CD4-positive, CD25-positive, alpha-beta regulatory T cell (primary cell): Measurements from ENCODE around the gene KIF24. TPM values are rescaled to one million over a fixed set of nuclear protein-coding genes. Genes with fewer than 3 reads are reported as not detected.
A peak's percentile ranks its signal among the peaks of the same experiment; 100 is the strongest.
"Not testable (repeated sequence)": the region's sequence is repeated elsewhere in the genome, so short reads cannot be mapped to it uniquely, and the experiment has no call there.

ENCODE experiments used
- ATAC-seq, 2 donors: fragments of 150-1000 bp; cut with Tn5 transposase; one replicate each; pipeline ENCODE4 v1.10.0; 2021; ENCODE audit warnings: low read depth in 2 of 2, moderate number of reproducible peaks in 2 of 2, moderate library complexity in 1 of 2
- DNase-seq, 3 donors: peaks; one replicate each; pipeline versions ENCODE4 v3.0.0 to v3.0.0-alpha.2; 2012 to 2022; ENCODE audit warnings: mixed read lengths in 1 of 3
- H3K27ac ChIP-seq: one replicate; pipeline ENCODE4 v1.7.0; 2013; ENCODE audit warnings: mild to moderate bottlenecking, low read length; ENCODE audit not compliant: insufficient read depth, poor library complexity, severe bottlenecking
- H3K27me3 ChIP-seq: one replicate; pipeline ENCODE4 v1.7.0; 2013; ENCODE audit warnings: low read length; ENCODE audit not compliant: control insufficient read depth, insufficient read depth
- H3K36me3 ChIP-seq: one replicate; pipeline ENCODE4 v1.7.0; 2013; ENCODE audit warnings: mild to moderate bottlenecking, low read length, moderate library complexity; ENCODE audit not compliant: control insufficient read depth, insufficient read depth
- H3K4me1 ChIP-seq: 2 replicates; pipeline ENCODE4 v1.7.0; 2013; ENCODE audit warnings: mild to moderate bottlenecking, low read length; ENCODE audit not compliant: insufficient read depth, control insufficient read depth, poor library complexity, severe bottlenecking
- H3K4me3 ChIP-seq: one replicate; pipeline ENCODE4 v1.7.0; 2013; ENCODE audit warnings: low read depth, mild to moderate bottlenecking, low read length, moderate library complexity
- H3K9me3 ChIP-seq, 2 experiments: 1 replicate in 1 of 2; 2 replicates in 1 of 2; pipeline ENCODE4 v1.7.0; 2013; ENCODE audit warnings: low read length in 2 of 2, mild to moderate bottlenecking in 1 of 2, moderate library complexity in 1 of 2; ENCODE audit not compliant: control insufficient read depth in 2 of 2
- H3K27ac Mint-ChIP-seq, 3 donors: one replicate each; pipeline ENCODE4 v1.8.0; 2020 to 2022; ENCODE audit warnings: mild to moderate bottlenecking in 3 of 3, mixed read lengths in 3 of 3, moderate library complexity in 2 of 3
- H3K27me3 Mint-ChIP-seq: one replicate; pipeline ENCODE4 v1.8.0; 2022; ENCODE audit warnings: mild to moderate bottlenecking, mixed read lengths
- H3K36me3 Mint-ChIP-seq: one replicate; pipeline ENCODE4 v1.8.0; 2020; ENCODE audit warnings: mixed read lengths
- H3K4me1 Mint-ChIP-seq, 4 donors: one replicate each; pipeline ENCODE4 v1.8.0; 2020 to 2022; ENCODE audit warnings: mixed read lengths in 4 of 4, mild to moderate bottlenecking in 1 of 4
- H3K4me3 Mint-ChIP-seq, 4 donors: one replicate each; pipeline ENCODE4 v1.8.0; 2020 to 2022; ENCODE audit warnings: mild to moderate bottlenecking in 4 of 4, mixed read lengths in 4 of 4, moderate library complexity in 3 of 4
- H3K9me3 Mint-ChIP-seq, 7 donors: one replicate each; pipeline ENCODE4 v1.8.0; 2020 to 2022; ENCODE audit warnings: mixed read lengths in 7 of 7, mild to moderate bottlenecking in 3 of 7, moderate library complexity in 2 of 7
- polyA plus RNA-seq, 4 donors: library from polyadenylated mRNA; unstranded; fragments of 300-500 nt; fragmentation: Illumina TruSeq; gene quantifications; one replicate each; pipeline ENCODE4 v1.2.3, GENCODE V29; 2021
- total RNA-seq: library from RNA; stranded (reverse); gene quantifications from one replicate; pipeline ENCODE4 v1.2.3, GENCODE V29; 2022

KIF24 gene
- total and polyA plus RNA-seq, 5 donors from 2014 or later: 0.21 to 0.25 TPM; not detected in 3

DNA sequence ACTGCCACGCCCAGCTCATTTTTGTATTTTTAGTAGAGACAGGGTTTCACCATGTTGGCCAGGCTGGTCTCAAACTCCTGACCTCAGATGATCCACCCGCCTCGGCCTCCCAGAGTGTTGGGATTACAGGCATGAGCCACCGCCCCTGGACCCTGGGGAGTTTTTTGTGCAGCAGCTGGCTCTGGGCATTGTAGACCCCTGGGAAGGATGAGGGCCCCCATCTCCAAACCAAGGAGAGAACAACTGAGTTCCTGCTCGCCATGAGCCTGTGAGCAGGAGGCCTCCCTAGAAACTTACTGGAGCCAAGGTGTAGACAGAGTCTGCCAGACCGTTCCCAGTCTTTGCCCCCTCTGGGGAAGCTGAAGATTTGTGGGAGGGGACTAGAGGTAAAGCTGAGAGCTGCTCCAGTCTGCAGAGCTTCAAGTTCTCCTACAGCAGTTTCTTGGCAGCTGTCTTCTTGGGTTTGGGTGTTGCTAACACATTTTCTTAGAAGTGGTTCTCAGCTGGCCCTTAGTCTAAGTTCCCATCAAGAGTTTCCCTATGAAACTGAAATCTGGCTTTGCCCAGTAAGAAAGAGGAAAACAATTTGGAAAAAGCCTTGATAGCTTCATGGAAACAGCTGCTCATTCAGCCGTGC, 12.7 kb upstream of the KIF24 start:
- Mint-ChIP-seq H3K9me3 (no peaks in the 10 kb centered on the region), H3K36me3 (peaks cover 19% of the 10 kb centered on the region)
- H3K36me3 ChIP-seq: peaks cover 46% of the 10 kb centered on the region

DNA sequence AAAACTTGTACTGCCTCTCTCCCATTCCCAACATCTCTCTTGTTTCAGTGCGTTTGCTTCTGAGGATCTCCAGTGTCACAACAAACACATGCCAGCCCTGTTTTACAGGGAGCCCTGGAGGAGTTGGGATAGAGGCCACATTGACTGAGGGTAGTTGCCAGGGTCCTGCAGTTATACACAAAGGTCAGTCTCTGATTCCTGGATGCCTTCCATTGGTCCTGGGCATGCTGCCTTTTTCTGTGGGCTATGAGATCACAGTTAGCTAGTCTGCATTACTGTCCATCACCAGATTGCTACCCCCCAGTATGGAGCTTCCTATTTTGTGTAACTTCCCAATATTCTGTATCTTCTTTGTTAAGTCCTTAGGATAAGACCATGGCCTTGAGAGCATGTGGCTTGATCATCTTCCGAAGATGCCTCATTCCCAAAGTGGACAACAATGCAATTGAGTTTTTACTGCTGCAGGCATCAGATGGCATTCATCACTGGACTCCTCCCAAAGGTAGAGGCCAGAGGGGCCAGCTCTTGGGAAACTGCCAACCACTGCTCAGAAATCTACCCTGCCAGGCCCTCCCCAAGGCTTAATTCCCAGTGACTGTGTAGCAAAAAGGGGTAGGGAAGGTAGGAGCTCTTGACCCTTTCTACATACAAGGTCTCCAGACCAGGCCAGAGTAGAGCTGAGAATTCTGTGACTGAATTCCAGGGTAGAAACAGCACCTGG, 9.8 kb upstream of the KIF24 start:
- Histone ChIP-seq H3K27me3 (no peaks in the 10 kb centered on the region), H3K4me1 (no peaks in the 10 kb centered on the region), H3K36me3 (peaks cover 48% of the 10 kb centered on the region), H3K27ac (no peak overlapping the region), H3K4me3 (no peak overlapping the region), H3K9me3 (no peaks in the 10 kb centered on the region)
- H3K4me1 Mint-ChIP-seq: peaks cover 0 to 11% (median 3%) of the 10 kb centered on the region in 4 donors
- ATAC-seq: no peak
- no peak overlapping the region for H3K4me3 Mint-ChIP-seq
- H3K27me3 Mint-ChIP-seq: no peaks in the 10 kb centered on the region
- peaks cover 13% of the 10 kb centered on the region for H3K36me3 Mint-ChIP-seq
- DNase-seq: no peak
- H3K27ac Mint-ChIP-seq: no peak overlapping the region
- H3K9me3 Mint-ChIP-seq: no peaks in the 10 kb centered on the region

More for the DNA sequence above, 12.7 kb upstream of the KIF24 start:
- no peaks in the 10 kb centered on the region for H3K4me1 ChIP-seq
- H3K4me3 Mint-ChIP-seq: no peak overlapping the region
- H3K9me3 ChIP-seq: no peaks in the 10 kb centered on the region
- H3K4me3 ChIP-seq: no peak overlapping the region
- no peaks in the 10 kb centered on the region for H3K27me3 ChIP-seq
- peaks cover 0 to 2% (median 0%) of the 10 kb centered on the region in 4 donors for H3K4me1 Mint-ChIP-seq
- H3K27me3 Mint-ChIP-seq: no peaks in the 10 kb centered on the region
- DNase-seq (no peak), ATAC-seq (no peak)
- no peak overlapping the region for H3K27ac ChIP-seq
- H3K27ac Mint-ChIP-seq: no peak overlapping the region

DNA sequence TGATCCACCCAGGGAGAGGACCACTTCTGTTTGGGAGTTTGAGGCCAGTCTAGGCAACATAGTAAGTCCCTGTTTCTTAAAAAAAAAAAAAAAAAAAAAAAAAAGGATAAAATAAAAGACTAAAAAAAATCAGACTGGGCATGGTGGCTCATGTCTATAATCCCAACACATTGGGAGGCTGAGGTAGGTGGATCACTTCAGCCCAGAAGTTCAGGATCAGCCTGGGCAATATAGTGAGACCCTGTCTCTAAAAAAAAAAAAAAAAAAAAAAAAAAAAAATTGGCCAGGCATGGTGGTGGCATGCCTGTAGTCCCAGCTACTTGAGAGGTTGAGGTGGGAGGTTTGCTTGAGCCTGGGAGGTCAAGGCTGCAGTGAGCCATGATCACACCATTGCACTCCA, 9.0 kb upstream of the KIF24 start:
- H3K4me1 ChIP-seq, H3K9me3 Mint-ChIP-seq, H3K27me3 Mint-ChIP-seq, H3K27me3 ChIP-seq, H3K9me3 ChIP-seq, ATAC-seq, H3K4me3 Mint-ChIP-seq, H3K27ac Mint-ChIP-seq, DNase-seq, H3K4me3 ChIP-seq, H3K27ac ChIP-seq: not testable (repeated sequence)
- Mint-ChIP-seq H3K36me3 (peaks cover 13% of the 10 kb centered on the region), H3K4me1 (peaks cover 0 to 11% (median 3%) of the 10 kb centered on the region in 4 donors)
- H3K36me3 ChIP-seq: peaks cover 41% of the 10 kb centered on the region

DNA sequence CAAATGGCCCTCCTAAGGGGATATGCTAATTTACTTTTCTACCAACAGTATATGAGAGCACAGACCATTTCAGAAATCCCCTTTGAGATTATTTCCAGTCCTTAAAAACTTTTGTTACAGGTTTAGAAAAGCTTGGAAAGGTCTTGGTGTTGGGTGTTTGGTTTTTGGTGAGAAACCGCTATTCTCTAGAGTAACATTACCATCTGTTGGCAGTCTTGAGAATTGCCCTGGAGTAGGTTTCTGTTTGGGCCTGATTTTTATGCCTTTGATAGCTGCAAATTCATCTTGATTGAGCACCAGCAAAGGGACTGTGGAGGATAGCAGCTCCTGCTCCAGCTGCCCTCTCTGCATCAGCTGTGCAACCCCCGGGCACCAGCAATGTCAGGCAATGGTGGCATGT, 8.3 kb upstream of the KIF24 start:
- DNase-seq (peak in 1 of 3 donors; percentile 13), ATAC-seq (no peak)
- Histone ChIP-seq H3K36me3 (peaks cover 36% of the 10 kb centered on the region), H3K27ac (no peak overlapping the region), H3K4me1 (no peaks in the 10 kb centered on the region), H3K4me3 (no peak overlapping the region), H3K9me3 (no peaks in the 10 kb centered on the region), H3K27me3 (no peaks in the 10 kb centered on the region)
- Mint-ChIP-seq H3K27ac (no peak overlapping the region), H3K36me3 (peaks cover 13% of the 10 kb centered on the region), H3K4me3 (no peak overlapping the region), H3K27me3 (no peaks in the 10 kb centered on the region), H3K4me1 (peaks cover 0 to 11% (median 4%) of the 10 kb centered on the region in 4 donors), H3K9me3 (no peaks in the 10 kb centered on the region)

DNA sequence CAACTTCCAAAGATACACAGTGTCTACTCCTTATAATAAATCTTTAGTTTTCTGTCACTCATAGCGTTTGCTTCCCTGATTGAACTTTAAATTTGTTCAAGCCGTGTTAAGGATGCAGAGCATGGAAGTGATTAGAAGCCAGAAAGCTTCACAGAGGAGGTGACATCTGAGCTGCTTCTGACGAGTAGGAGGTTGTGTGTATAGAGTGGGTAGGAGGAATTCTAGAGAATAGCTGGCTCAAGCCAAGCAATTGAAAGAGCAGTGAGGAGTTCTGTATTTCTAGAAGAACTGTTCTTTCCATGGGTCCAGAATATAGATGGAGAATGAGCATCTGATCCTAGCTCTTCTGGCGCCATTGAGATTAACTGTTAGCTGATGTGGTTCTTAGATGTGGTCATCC, 6.3 kb upstream of the KIF24 start:
- Mint-ChIP-seq H3K9me3 (no peaks in the 10 kb centered on the region), H3K4me1 (peaks cover 8 to 21% (median 9%) of the 10 kb centered on the region in 4 donors), H3K4me3 (no peak overlapping the region), H3K27me3 (no peaks in the 10 kb centered on the region), H3K36me3 (peaks cover 5% of the 10 kb centered on the region), H3K27ac (peak overlapping the region in 1 of 3 donors; percentile 11)
- Histone ChIP-seq H3K4me3 (no peak overlapping the region), H3K9me3 (no peaks in the 10 kb centered on the region), H3K27ac (no peak overlapping the region), H3K27me3 (no peaks in the 10 kb centered on the region), H3K4me1 (peaks cover 1% of the 10 kb centered on the region), H3K36me3 (peaks cover 20% of the 10 kb centered on the region)
- ATAC-seq (no peak), DNase-seq (no peak)

DNA sequence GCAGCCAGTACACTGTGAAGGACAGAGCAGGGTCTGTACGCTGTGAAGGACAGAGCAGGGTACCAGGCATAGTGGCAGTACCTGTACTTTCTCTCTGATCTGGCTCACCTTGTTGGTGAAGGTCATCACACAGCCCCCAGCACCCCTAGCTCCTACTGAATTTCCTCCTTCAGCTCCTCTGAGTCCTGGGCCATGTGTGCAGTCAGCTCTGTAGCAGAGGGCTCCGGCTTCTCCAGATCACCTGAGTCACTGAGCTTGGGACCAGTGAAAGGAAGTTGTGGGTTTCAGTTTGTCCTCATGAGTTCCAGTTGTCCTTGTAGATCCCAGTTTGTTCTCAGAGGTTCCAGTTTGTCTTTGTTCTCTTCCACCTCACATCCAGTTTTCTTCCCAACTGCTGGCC, 5.8 kb upstream of the KIF24 start:
- Histone ChIP-seq H3K4me3 (no peak overlapping the region), H3K36me3 (peaks cover 17% of the 10 kb centered on the region), H3K4me1 (peaks cover 6% of the 10 kb centered on the region), H3K9me3 (no peaks in the 10 kb centered on the region), H3K27me3 (no peaks in the 10 kb centered on the region), H3K27ac (no peak overlapping the region)
- no peaks in the 10 kb centered on the region for H3K27me3 Mint-ChIP-seq
- H3K27ac Mint-ChIP-seq: no peak overlapping the region
- ATAC-seq: peak in 1 of 2 donors; percentile 18
- no peaks in the 10 kb centered on the region for H3K9me3 Mint-ChIP-seq
- H3K4me3 Mint-ChIP-seq: no peak overlapping the region
- H3K4me1 Mint-ChIP-seq: peaks cover 8 to 26% (median 11%) of the 10 kb centered on the region in 4 donors
- DNase-seq: no peak
- H3K36me3 Mint-ChIP-seq: peaks cover under 1% of the 10 kb centered on the region

DNA sequence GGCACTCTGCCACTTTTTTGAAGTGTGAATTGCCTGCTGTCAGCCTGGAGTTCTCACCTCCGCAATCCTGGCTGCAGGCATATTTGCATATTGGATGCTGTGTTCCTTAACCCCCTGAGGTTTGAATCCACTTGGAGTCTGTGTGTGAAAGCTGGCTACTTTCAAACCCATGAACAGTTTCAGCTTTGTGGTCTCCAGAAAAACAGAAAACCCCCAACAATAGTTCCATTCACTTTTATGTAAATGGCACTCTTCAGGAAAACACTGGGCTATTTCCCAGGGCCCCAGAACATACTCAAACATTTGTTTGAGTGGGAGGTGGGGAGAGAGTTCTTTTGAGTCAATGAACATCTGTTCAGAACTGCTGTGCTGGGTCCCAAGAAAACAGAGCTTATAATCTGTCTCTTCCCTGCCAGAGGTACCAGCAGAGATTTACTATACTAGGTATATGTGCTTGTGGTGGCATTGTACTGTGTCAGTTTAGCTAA, 5.3 kb upstream of the KIF24 start:
- peaks cover 13% of the 10 kb centered on the region for H3K36me3 ChIP-seq

More for the DNA sequence above, 5.3 kb upstream of the KIF24 start:
- H3K36me3 Mint-ChIP-seq: no peaks in the 10 kb centered on the region
- ATAC-seq (no peak), DNase-seq (no peak)
- H3K4me3 ChIP-seq: no peak overlapping the region
- no peaks in the 10 kb centered on the region for H3K9me3 ChIP-seq
- H3K27me3 ChIP-seq: no peaks in the 10 kb centered on the region
- no peaks in the 10 kb centered on the region for H3K9me3 Mint-ChIP-seq
- H3K27ac ChIP-seq: no peak overlapping the region
- peaks cover 10% of the 10 kb centered on the region for H3K4me1 ChIP-seq
- H3K4me3 Mint-ChIP-seq: peak overlapping the region in 1 of 4 donors; percentile 43
- no peak overlapping the region for H3K27ac Mint-ChIP-seq
- H3K27me3 Mint-ChIP-seq: no peaks in the 10 kb centered on the region
- peaks cover 8 to 31% (median 14%) of the 10 kb centered on the region in 4 donors for H3K4me1 Mint-ChIP-seq
